H9 (cell line): ENCODE data around the gene PHF5A. TPM values are rescaled to one million over a fixed set of nuclear protein-coding genes. Genes with fewer than 3 reads are reported as not detected.

Experiments
- DNase-seq: peaks from one replicate; pipeline ENCODE4 v3.0.0-alpha.2; 2017
- H2AFZ ChIP-seq: one replicate; pipeline ENCODE4 v1.6.1; 2013; ENCODE audit warnings: mild to moderate bottlenecking, low read length, control low read depth, moderate library complexity
- H2AK5ac ChIP-seq: 2 replicates; pipeline ENCODE4 v1.6.1; 2013; ENCODE audit warnings: low read length, control low read depth, mixed read lengths; ENCODE audit not compliant: insufficient read length
- H2BK120ac ChIP-seq: one replicate; pipeline ENCODE4 v1.6.1; 2013; ENCODE audit warnings: low read depth, mild to moderate bottlenecking, low read length, control low read depth, inconsistent platforms; ENCODE audit not compliant: poor library complexity, severe bottlenecking
- H2BK12ac ChIP-seq: 2 replicates; pipeline ENCODE4 v1.6.1; 2013; ENCODE audit warnings: low read length, control low read depth, mixed read lengths, low read depth; ENCODE audit not compliant: insufficient read length
- H2BK15ac ChIP-seq: 2 replicates; pipeline ENCODE4 v1.6.1; 2013; ENCODE audit warnings: low read depth, low read length, control low read depth
- H2BK20ac ChIP-seq: one replicate; pipeline ENCODE4 v1.6.1; 2013; ENCODE audit warnings: low read depth, mild to moderate bottlenecking, low read length, control low read depth, inconsistent platforms; ENCODE audit not compliant: poor library complexity, severe bottlenecking
- H2BK5ac ChIP-seq: 2 replicates; pipeline ENCODE4 v1.6.1; 2013; ENCODE audit warnings: low read length, control low read depth, mixed read lengths; ENCODE audit not compliant: insufficient read length
- H3K14ac ChIP-seq: 2 replicates; pipeline ENCODE4 v1.6.1; 2013; ENCODE audit warnings: low read length, control low read depth; ENCODE audit not compliant: insufficient read depth
- H3K18ac ChIP-seq: 2 replicates; pipeline ENCODE4 v1.6.1; 2013; ENCODE audit warnings: low read depth, mild to moderate bottlenecking, mixed read lengths, low read length, control low read depth; ENCODE audit not compliant: insufficient read length
- H3K23ac ChIP-seq: 2 replicates; pipeline ENCODE4 v1.6.1; 2013; ENCODE audit warnings: low read length, control low read depth, mixed read lengths, low read depth; ENCODE audit not compliant: insufficient read length
- H3K23me2 ChIP-seq: 2 replicates; pipeline ENCODE4 v1.6.1; 2013; ENCODE audit warnings: low read depth, mild to moderate bottlenecking, mixed read lengths, low read length, control low read depth; ENCODE audit not compliant: insufficient read length, poor library complexity, severe bottlenecking
- H3K27ac ChIP-seq: 2 replicates; pipeline ENCODE4 v1.5.1; 2013; ENCODE audit warnings: low read length, control low read depth, mixed read lengths, low read depth; ENCODE audit not compliant: insufficient read length
- H3K27me3 ChIP-seq: 2 replicates; pipeline ENCODE4 v1.6.1; 2013; ENCODE audit warnings: low read length, control low read depth, inconsistent platforms; ENCODE audit not compliant: insufficient read depth
- H3K4ac ChIP-seq: 2 replicates; pipeline ENCODE4 v1.6.1; 2013; ENCODE audit warnings: low read depth, mild to moderate bottlenecking, control low read depth, inconsistent platforms, low read length, moderate library complexity
- H3K4me1 ChIP-seq: 2 replicates; pipeline ENCODE4 v1.6.1; 2013; ENCODE audit warnings: low read length, control low read depth, inconsistent platforms; ENCODE audit not compliant: insufficient read depth
- H3K4me2 ChIP-seq: 2 replicates; pipeline ENCODE4 v1.6.1; 2013; ENCODE audit warnings: low read length, control low read depth, mixed read lengths; ENCODE audit not compliant: insufficient read length, insufficient read depth
- H3K56ac ChIP-seq: 2 replicates; pipeline ENCODE4 v1.6.1; 2013; ENCODE audit warnings: low read depth, mild to moderate bottlenecking, mixed read lengths, low read length, control low read depth; ENCODE audit not compliant: insufficient read length
- H3K79me1 ChIP-seq: 2 replicates; pipeline ENCODE4 v1.6.1; 2013; ENCODE audit warnings: low read depth, mild to moderate bottlenecking, moderate library complexity, low read length, control low read depth, inconsistent platforms; ENCODE audit not compliant: insufficient read depth, poor library complexity, severe bottlenecking
- H3K79me2 ChIP-seq: 2 replicates; pipeline ENCODE4 v1.6.1; 2013; ENCODE audit warnings: low read length, control low read depth, inconsistent platforms; ENCODE audit not compliant: insufficient read depth
- H3K9ac ChIP-seq: 2 replicates; pipeline ENCODE4 v1.6.1; 2013; ENCODE audit warnings: low read length, control low read depth, mixed read lengths; ENCODE audit not compliant: insufficient read length; ENCODE audit errors: extremely low read depth
- H3K9me3 ChIP-seq: one replicate; pipeline ENCODE4 v1.6.1; 2013; ENCODE audit warnings: low read depth, low read length, inconsistent platforms; ENCODE audit not compliant: control insufficient read depth
- H3T11ph ChIP-seq: one replicate; pipeline ENCODE4 v1.6.1; 2013; ENCODE audit warnings: mild to moderate bottlenecking, low read length, control low read depth, inconsistent platforms
- H4K20me1 ChIP-seq: one replicate; pipeline ENCODE4 v1.6.1; 2013; ENCODE audit not compliant: control insufficient read depth, insufficient read length, insufficient read depth
- H4K5ac ChIP-seq: 2 replicates; pipeline ENCODE4 v1.6.1; 2013; ENCODE audit warnings: low read depth, mild to moderate bottlenecking, mixed read lengths, low read length, control low read depth; ENCODE audit not compliant: insufficient read length
- H4K8ac ChIP-seq: replicated peaks from 2 replicates; pipeline ENCODE4 v1.6.1; 2013; ENCODE audit warnings: low read length, control low read depth, mixed read lengths, low read depth; ENCODE audit not compliant: insufficient read length
- H4K91ac ChIP-seq: 2 replicates; pipeline ENCODE4 v1.6.1; 2013; ENCODE audit warnings: low read depth, mild to moderate bottlenecking, moderate library complexity, mixed read lengths, low read length, control low read depth; ENCODE audit not compliant: insufficient read length
- H3K27ac Mint-ChIP-seq, 3 experiments: 2 replicates in 2 of 3; 3 replicates in 1 of 3; pipeline ENCODE4 v1.8.0; 2020 to 2021; ENCODE audit warnings: mixed read lengths in 3 of 3, mild to moderate bottlenecking in 1 of 3, moderate library complexity in 1 of 3
- H3K27me3 Mint-ChIP-seq: 2 replicates; pipeline ENCODE4 v1.8.0; 2021; ENCODE audit warnings: low read depth, mild to moderate bottlenecking, moderate library complexity, mixed read lengths
- H3K36me3 Mint-ChIP-seq, 3 experiments: 2 replicates in 2 of 3; 3 replicates in 1 of 3; pipeline ENCODE4 v1.8.0; 2020 to 2021; ENCODE audit warnings: low read depth in 3 of 3, mixed read lengths in 3 of 3; ENCODE audit not compliant: insufficient read depth in 1 of 3
- H3K4me1 Mint-ChIP-seq, 2 experiments: 2 replicates each; pipeline ENCODE4 v1.8.0; 2020; ENCODE audit warnings: mixed read lengths in 2 of 2
- H3K4me3 Mint-ChIP-seq, 2 experiments: 2 replicates in 1 of 2; 3 replicates in 1 of 2; pipeline ENCODE4 v1.8.0; 2020 to 2021; ENCODE audit warnings: mild to moderate bottlenecking in 2 of 2, mixed read lengths in 2 of 2, moderate library complexity in 1 of 2
- H3K9me3 Mint-ChIP-seq, 2 experiments: 2 replicates in 1 of 2; 3 replicates in 1 of 2; pipeline ENCODE4 v1.8.0; 2020; ENCODE audit warnings: mild to moderate bottlenecking in 2 of 2, mixed read lengths in 2 of 2, moderate library complexity in 1 of 2
- WGBS: extraction: QIAGEN DNeasy Blood & Tissue Kit; methylation state at CpG from one replicate; pipeline ENCODE4 v1.1.7; 2013; ENCODE audit warnings: missing lambda C conversion rate, low lambda C conversion rate, mixed read lengths; ENCODE audit not compliant: insufficient read length; ENCODE audit errors: extremely low coverage; 5-methylcytosine and 5-hydroxymethylcytosine counted together
- total RNA-seq: library from RNA; stranded (reverse); gene quantifications from 2 replicates; pipeline ENCODE4 v1.2.1, GENCODE V29; 2021
- TF ChIP-seq, protein P1 (sequence below): fragments of 200-600 bp; sonication (generic); conservative IDR thresholded peaks from 3 replicates; pipeline ENCODE4 v1.8.0; 2021; ENCODE audit warnings: antibody characterized with exemption, mild to moderate bottlenecking

Gene PHF5A
- total RNA-seq, 1 experiment from 2014 or later: 114 TPM

- Histone ChIP-seq H4K20me1 (no peaks in the 10 kb centered on the region), H3K18ac (no peak overlapping the region), H2BK120ac (no peak overlapping the region), H3K14ac (no peak overlapping the region), H4K8ac (no peak overlapping the region), H3K23me2 (no peaks in the 10 kb centered on the region), H4K5ac (no peak overlapping the region), H3K27me3 (no peaks in the 10 kb centered on the region), H3K79me2 (no peaks in the 10 kb centered on the region), H2BK12ac (no peak overlapping the region), H2BK5ac (no peak overlapping the region), H3K4ac (no peak overlapping the region), H2BK20ac (no peak overlapping the region), H3K23ac (no peak overlapping the region), H3T11ph (no peak overlapping the region), H4K91ac (no peak overlapping the region), H2AFZ (no peak overlapping the region), H3K56ac (no peak overlapping the region), H2AK5ac (no peak overlapping the region), H3K79me1 (no peaks in the 10 kb centered on the region), H3K27ac (no peak overlapping the region), H2BK15ac (no peak overlapping the region), H3K4me1 (no peaks in the 10 kb centered on the region), H3K9me3 (no peaks in the 10 kb centered on the region), H3K4me2 (no peak overlapping the region), H3K9ac (no peak overlapping the region)
- Mint-ChIP-seq H3K27me3 (no peaks in the 10 kb centered on the region), H3K9me3 (no peaks in the 10 kb centered on the region), H3K27ac (no peak overlapping the region), H3K4me3 (no peak overlapping the region), H3K4me1 (no peaks in the 10 kb centered on the region), H3K36me3 (peaks cover 35 to 66% (median 54%) of the 10 kb centered on the region in 3 experiments; a peak in 6 of 7 replicates)
- DNase-seq: no peak
- no CpG with 5 or more reads among the region's 1 CpG for WGBS
- TF ChIP-seq, protein P1, sequence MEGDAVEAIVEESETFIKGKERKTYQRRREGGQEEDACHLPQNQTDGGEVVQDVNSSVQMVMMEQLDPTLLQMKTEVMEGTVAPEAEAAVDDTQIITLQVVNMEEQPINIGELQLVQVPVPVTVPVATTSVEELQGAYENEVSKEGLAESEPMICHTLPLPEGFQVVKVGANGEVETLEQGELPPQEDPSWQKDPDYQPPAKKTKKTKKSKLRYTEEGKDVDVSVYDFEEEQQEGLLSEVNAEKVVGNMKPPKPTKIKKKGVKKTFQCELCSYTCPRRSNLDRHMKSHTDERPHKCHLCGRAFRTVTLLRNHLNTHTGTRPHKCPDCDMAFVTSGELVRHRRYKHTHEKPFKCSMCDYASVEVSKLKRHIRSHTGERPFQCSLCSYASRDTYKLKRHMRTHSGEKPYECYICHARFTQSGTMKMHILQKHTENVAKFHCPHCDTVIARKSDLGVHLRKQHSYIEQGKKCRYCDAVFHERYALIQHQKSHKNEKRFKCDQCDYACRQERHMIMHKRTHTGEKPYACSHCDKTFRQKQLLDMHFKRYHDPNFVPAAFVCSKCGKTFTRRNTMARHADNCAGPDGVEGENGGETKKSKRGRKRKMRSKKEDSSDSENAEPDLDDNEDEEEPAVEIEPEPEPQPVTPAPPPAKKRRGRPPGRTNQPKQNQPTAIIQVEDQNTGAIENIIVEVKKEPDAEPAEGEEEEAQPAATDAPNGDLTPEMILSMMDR: no peak
These were observed 9.1 kb downstream of the PHF5A start for GRCh38 chr22:41459431-41459830.
